ENCODE results near the gene CEACAM20.

GRCh38 chr19:44552324-44552723 is 22.8 kb upstream of the CEACAM20 start:
- peak; percentile 7 to 42 (median 24) for TF ChIP-seq CTCF (IDR thresholded peaks at IDR 0.05)
- no peak for TF ChIP-seq POLR2A (IDR thresholded peaks at IDR 0.05)

All from adrenal gland (tissue), 5 donors.